RWPE1 (cell line): ENCODE results near the gene SSR1.

Source experiments
- CTCF ChIA-PET: fragments of 350-600 bp; sonication (Branson Sonifier 250); formaldehyde crosslinking; extraction: SDS; loops from one replicate; lab custom pipeline; 2021; lab: Yijun Ruan, JAX
- POLR2A ChIA-PET: fragments of 400-600 bp; formaldehyde crosslinking; extraction: SDS; loops from one replicate; lab custom pipeline; 2020; ENCODE audit warnings: antibody characterized with exemption; ENCODE audit not compliant: low non-redundant PET; lab: Yijun Ruan, JAX
- DNase-seq: peaks from one replicate; pipeline ENCODE4 v3.0.0; 2012; ENCODE audit warnings: low spot score
- H3K27ac ChIP-seq: fragments of 450-650 bp; 2 replicates; pipeline ENCODE4 v1.5.1; 2017
- TF ChIP-seq, protein P1 (sequence below): fragments of 450-650 bp; conservative IDR thresholded peaks from 2 replicates; pipeline ENCODE4 v1.5.1; 2017; ENCODE audit warnings: low read depth, mild to moderate bottlenecking

The SSR1 gene

DNA sequence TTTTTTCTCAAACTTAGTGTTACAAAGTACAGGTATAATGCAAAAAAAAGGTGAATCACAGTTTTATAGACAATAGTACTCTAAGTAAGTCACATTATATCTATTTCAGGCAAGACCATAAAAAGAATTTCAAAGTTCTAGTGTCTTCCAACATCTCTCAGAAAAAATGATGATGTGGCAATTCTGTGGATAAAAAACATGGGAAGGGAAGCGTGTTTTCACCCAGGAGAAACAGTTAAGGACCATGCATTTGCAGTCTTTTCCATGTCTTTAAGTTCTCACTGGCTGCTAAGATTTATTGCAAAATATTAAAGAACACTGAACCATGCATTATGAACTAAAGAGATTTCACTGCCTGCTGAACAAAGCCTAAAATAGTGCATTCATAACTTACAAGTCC is 1.8 kb downstream of the SSR1 start:
- ChIA-PET CTCF (no interaction called here), POLR2A (no interaction called here)
- no peak overlapping the region for H3K27ac ChIP-seq

DNA sequence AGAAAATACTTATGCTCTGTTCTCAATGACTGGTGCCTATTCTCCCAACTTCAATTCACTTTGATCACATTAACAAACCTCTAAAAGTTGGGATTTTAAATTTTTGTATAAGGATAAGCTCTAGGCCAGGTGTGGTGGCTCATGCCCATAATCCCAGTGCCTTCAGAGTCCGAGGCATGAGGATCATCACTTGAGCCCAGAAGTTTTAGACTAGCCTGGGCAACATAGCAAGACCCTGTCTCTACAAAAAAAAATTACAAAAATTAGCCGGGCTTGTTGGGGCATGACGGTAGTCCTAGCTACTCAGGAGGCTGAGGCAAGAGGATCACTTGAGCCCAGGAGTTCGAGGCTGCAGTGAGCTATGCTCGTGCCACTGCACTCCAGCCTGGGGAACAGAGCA is 3.9 kb downstream of the SSR1 start:
- DNase-seq = no peak
- CTCF ChIA-PET = interaction anchor here (0.6 to 0.7 kb wide), 2 partner anchors 17 to 33 kb away, joined by 3 to 5 read pairs; no protein-coding TSS in a partner anchor

More for the DNA sequence above, 1.8 kb downstream of the SSR1 start:
- TF ChIP-seq, protein P1, sequence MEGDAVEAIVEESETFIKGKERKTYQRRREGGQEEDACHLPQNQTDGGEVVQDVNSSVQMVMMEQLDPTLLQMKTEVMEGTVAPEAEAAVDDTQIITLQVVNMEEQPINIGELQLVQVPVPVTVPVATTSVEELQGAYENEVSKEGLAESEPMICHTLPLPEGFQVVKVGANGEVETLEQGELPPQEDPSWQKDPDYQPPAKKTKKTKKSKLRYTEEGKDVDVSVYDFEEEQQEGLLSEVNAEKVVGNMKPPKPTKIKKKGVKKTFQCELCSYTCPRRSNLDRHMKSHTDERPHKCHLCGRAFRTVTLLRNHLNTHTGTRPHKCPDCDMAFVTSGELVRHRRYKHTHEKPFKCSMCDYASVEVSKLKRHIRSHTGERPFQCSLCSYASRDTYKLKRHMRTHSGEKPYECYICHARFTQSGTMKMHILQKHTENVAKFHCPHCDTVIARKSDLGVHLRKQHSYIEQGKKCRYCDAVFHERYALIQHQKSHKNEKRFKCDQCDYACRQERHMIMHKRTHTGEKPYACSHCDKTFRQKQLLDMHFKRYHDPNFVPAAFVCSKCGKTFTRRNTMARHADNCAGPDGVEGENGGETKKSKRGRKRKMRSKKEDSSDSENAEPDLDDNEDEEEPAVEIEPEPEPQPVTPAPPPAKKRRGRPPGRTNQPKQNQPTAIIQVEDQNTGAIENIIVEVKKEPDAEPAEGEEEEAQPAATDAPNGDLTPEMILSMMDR = no peak
- DNase-seq = no peak

DNA sequence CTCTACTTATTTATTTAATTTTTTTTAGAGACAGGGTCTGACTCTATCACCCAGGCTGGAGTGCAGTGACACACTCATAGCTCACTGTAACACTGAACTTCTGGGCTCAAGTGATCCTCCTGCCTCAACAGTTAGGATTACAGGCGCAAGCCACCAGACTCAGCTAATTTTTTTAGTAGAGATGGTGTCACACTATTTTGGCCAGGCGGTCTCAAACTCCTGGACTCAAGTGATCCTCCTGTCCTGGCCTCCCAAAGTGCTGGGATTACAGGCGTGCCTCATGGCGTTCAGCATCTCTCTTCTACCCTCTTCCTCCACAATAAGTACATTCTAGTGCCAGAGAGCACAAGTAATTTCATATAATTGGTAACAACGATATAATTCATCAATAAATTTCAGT is 5.5 kb downstream of the SSR1 start:
- POLR2A ChIA-PET = no interaction called here
- CTCF ChIA-PET = no interaction called here
- no peak for DNase-seq
- no peak overlapping the region for H3K27ac ChIP-seq
- TF ChIP-seq, protein P1 = no peak

More for the DNA sequence above, 3.9 kb downstream of the SSR1 start:
- POLR2A ChIA-PET = no interaction called here
- TF ChIP-seq, protein P1 = no peak
- H3K27ac ChIP-seq = no peak overlapping the region

DNA sequence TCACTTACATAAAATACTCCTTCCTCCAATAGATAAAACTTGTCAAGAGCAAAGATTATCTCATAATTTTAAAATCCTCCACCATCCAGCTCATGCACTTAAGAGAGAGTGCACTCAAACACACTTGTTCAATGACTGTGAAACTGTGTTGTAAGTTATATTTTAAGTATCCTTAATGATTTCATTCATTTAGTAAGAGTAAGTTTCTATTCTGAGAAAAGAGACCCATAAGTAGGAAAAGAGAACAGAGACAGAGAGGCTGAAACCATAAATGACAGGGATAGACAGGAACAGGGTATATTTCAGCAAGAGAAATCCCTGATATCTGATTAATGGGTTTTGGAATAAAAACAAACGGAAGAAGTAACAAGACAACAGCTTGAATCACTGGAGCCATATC is 8.2 kb downstream of the SSR1 start:
- ChIA-PET POLR2A (no interaction called here), CTCF (no interaction called here)
- TF ChIP-seq, protein P1 = no peak
- no peak for DNase-seq
- no peak overlapping the region for H3K27ac ChIP-seq

DNA sequence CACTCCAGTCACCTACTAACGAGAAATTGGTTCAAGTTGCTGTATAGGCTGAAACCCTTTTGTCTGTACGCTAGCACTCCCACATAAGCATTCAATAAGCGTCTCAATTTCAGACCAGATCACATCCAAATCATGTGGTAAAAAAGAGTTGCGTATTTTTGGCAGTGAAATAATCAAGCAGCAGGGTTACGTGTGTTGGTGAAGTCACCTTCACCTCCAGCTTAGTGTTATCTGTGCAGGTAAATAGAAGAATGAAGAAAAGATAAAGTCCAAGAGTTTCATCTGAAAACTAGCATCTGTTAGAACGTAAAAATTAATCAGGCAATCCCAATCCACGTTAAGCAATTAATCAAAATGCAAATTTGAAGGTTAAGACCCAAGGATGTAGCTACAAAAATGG is 11.3 kb downstream of the SSR1 start:
- DNase-seq = no peak
- ChIA-PET POLR2A (no interaction called here), CTCF (no interaction called here)
- TF ChIP-seq, protein P1 = no peak
- no peak overlapping the region for H3K27ac ChIP-seq

DNA sequence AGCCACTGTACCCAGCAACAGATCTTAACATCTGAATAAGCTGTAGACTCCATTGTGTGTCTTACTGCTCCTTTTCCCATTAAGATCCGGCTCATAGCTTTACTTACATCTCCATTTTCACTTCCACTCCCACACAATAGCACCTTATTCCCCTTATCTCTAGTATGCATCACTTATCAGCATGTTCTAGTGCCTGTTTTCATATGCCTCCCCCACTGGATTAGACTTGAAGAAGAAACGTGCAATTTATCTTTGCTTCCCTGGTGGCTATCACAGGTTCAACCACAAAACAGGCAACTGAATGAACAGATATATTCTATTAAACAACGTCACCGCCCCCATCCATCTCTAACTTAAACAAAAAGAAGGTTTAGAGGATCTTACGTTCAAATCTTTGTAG is 12.1 kb downstream of the SSR1 start:
- CTCF ChIA-PET = no interaction called here

More for the DNA sequence above, 12.1 kb downstream of the SSR1 start:
- no peak overlapping the region for H3K27ac ChIP-seq
- POLR2A ChIA-PET = no interaction called here
- no peak for DNase-seq
- TF ChIP-seq, protein P1 = no peak
